Choroid plexus epithelial cell (primary cell): ENCODE results near the gene CATSPERZ.

Experiments
- DNase-seq: peaks from one replicate; pipeline ENCODE4 v3.0.0-alpha.2; 2010; ENCODE audit warnings: low read depth
- H3K4me3 ChIP-seq: 2 replicates; pipeline ENCODE4 v1.5.1; 2011; ENCODE audit warnings: low read depth, mild to moderate bottlenecking, control low read depth, low read length, moderate library complexity
- CTCF ChIP-seq: conservative IDR thresholded peaks from 2 replicates; pipeline ENCODE4 v1.5.1; 2011; ENCODE audit warnings: low read depth, mild to moderate bottlenecking, control low read depth, inconsistent platforms, low read length, moderate library complexity

The CATSPERZ gene

GRCh38 chr11:64316672-64317324 is 16.6 kb downstream of the CATSPERZ start:
- TF ChIP-seq CTCF, result peak; percentile 20
- peak; percentile 26 for DNase-seq
- peak overlapping the region; percentile 99 for H3K4me3 ChIP-seq

GRCh38 chr11:64317325-64317960 is 17.3 kb downstream of the CATSPERZ start, which contains the start of gene TRMT112:
TSS of gene TRMT112 (minus strand) at chr11:64317559. CDS start at chr11:64317526, 33 bp downstream.
- peak within 1 kb of the TSS; percentile 99 for H3K4me3 ChIP-seq
- DNase-seq, result peak; percentile 99
- TF ChIP-seq CTCF, result no peak

- no peak for TF ChIP-seq CTCF
- H3K4me3 ChIP-seq, result peak within 1 kb of the TSS; percentile 99
- peak; percentile 97 for DNase-seq
Measured at GRCh38 chr11:64317961-64318765, 18.0 kb downstream of the CATSPERZ start, which contains the start of gene PRDX5. TSS of gene PRDX5 (plus strand) at chr11:64318121. CDS start at chr11:64318216, 95 bp downstream.

- TF ChIP-seq CTCF, result no peak
- peak overlapping the region; percentile 99 for H3K4me3 ChIP-seq
- DNase-seq, result no peak
Measured at GRCh38 chr11:64318766-64319761, 18.9 kb downstream of the CATSPERZ start.

- DNase-seq, result no peak
- no peak for TF ChIP-seq CTCF
- H3K4me3 ChIP-seq, result no peak overlapping the region
Measured at GRCh38 chr11:64320556-64320955, 20.4 kb downstream of the CATSPERZ start.

GRCh38 chr11:64321026-64321425 is 20.9 kb downstream of the CATSPERZ start:
- no peak for TF ChIP-seq CTCF
- DNase-seq, result no peak
- H3K4me3 ChIP-seq, result no peak overlapping the region
